Panc1 (cell line): ENCODE results near the gene RPL5. TPM values are rescaled to one million over a fixed set of nuclear protein-coding genes. Genes with fewer than 3 reads are reported as not detected.
"Not testable (repeated sequence)": the region's sequence is repeated elsewhere in the genome, so short reads cannot be mapped to it uniquely, and the experiment has no call there.

Experiments used
- ATAC-seq: fragments of 200-7000 bp; cut with Tn5 transposase; 2 replicates; pipeline ENCODE4 v1.9.1; 2020; ENCODE audit warnings: mild to moderate bottlenecking, moderate library complexity
- Bru-seq: library from RNA; stranded (reverse); fragments of 400-500 nt; gene quantifications from one replicate; lab custom pipeline; 2021; lab: Mats Ljungman, UMichigan
- BruChase-seq, 2 experiments: library from RNA; stranded (reverse); fragments of 400-500 nt; gene quantifications; one replicate each; lab custom pipeline; 2021; lab: Mats Ljungman, UMichigan
- BruUV-seq: library from RNA; stranded (reverse); fragments of 400-500 nt; replicated peaks from 2 replicates; lab custom pipeline; 2021; lab: Mats Ljungman, UMichigan
- CTCF ChIA-PET: fragments of 300-600 bp; sonication (Branson Sonifier 250); formaldehyde crosslinking; loops from one replicate; lab custom pipeline; 2022; ENCODE audit warnings: antibody characterized with exemption; lab: Charles Lee
- POLR2A ChIA-PET: fragments of 300-600 bp; sonication (Branson Sonifier 250); formaldehyde crosslinking; loops from one replicate; lab custom pipeline; 2022; ENCODE audit warnings: antibody characterized with exemption; lab: Charles Lee
- DNase-seq: peaks from one replicate; pipeline ENCODE4 v3.0.0-alpha.2; 2010; ENCODE audit warnings: low read depth, low spot score
- H3K27ac ChIP-seq: 2 replicates; pipeline ENCODE4 v1.5.1; 2011; ENCODE audit warnings: mild to moderate bottlenecking, low read length, inconsistent platforms
- H3K27me3 ChIP-seq: fragments of 200-500 bp; sonication (Bioruptor generic); 2 replicates; pipeline ENCODE4 v1.6.0; 2014; ENCODE audit warnings: low read length, inconsistent platforms; ENCODE audit not compliant: control insufficient read depth, insufficient read depth
- H3K36me3 ChIP-seq: fragments of 200-500 bp; sonication (Bioruptor generic); 2 replicates; pipeline ENCODE4 v1.5.1; 2014; ENCODE audit warnings: inconsistent platforms, mild to moderate bottlenecking, low read length, moderate library complexity; ENCODE audit not compliant: control insufficient read depth, insufficient read depth
- H3K4me1 ChIP-seq: 2 replicates; pipeline ENCODE4 v1.5.1; 2011; ENCODE audit warnings: inconsistent platforms, mild to moderate bottlenecking, low read length, moderate library complexity; ENCODE audit not compliant: control insufficient read depth, insufficient read depth
- H3K4me3 ChIP-seq, 2 experiments: 2 replicates each; pipeline ENCODE4 v1.5.1; 2011 to 2012; ENCODE audit warnings: low read depth in 2 of 2, low read length in 2 of 2, mild to moderate bottlenecking in 2 of 2, inconsistent platforms in 1 of 2, moderate library complexity in 1 of 2
- H3K9me3 ChIP-seq: fragments of 200-500 bp; sonication (Bioruptor generic); 2 replicates; pipeline ENCODE4 v1.5.1; 2014; ENCODE audit warnings: low read depth, mild to moderate bottlenecking, inconsistent platforms, low read length, moderate library complexity; ENCODE audit not compliant: control insufficient read depth, insufficient read depth
- POLR2AphosphoS5 ChIP-seq: IDR thresholded peaks from 2 replicates; pipeline ENCODE4 v1.6.1; 2012; ENCODE audit warnings: mild to moderate bottlenecking, low read depth, low read length, moderate library complexity
- SIN3A ChIP-seq: IDR thresholded peaks from 2 replicates; pipeline ENCODE4 v1.6.1; 2012; ENCODE audit warnings: low read depth, mild to moderate bottlenecking, low read length, moderate library complexity, borderline replicate concordance; ENCODE audit not compliant: insufficient read depth
- TCF7L2 ChIP-seq: IDR thresholded peaks from 2 replicates; pipeline ENCODE4 v1.6.1; 2011; ENCODE audit warnings: mild to moderate bottlenecking, low read depth, low read length, inconsistent platforms
- in situ Hi-C: cut with HindIII; loops from 2 replicates; pipeline ENCODE4 v1.10.0; 2016; ENCODE audit warnings: low sequenced_read_pairs, low pct_unique_long_range_greater_than_20kb
- intact Hi-C: fragments of 100-400 bp; cut with micrococcal nuclease; formaldehyde crosslinking; loops from one replicate; pipeline ENCODE4 v1.10.0; 2022; ENCODE audit not compliant: unreplicated experiment
- long read RNA-seq: library from polyadenylated mRNA; unstranded; transcript quantifications from one replicate; pipeline ENCODE4 v2.0.0, GENCODE V29; 2021; ENCODE audit not compliant: unreplicated experiment
- polyA plus RNA-seq: library from polyadenylated mRNA; unstranded; fragments of >200 nt; gene quantifications from one replicate; pipeline ENCODE4 v1.2.1, GENCODE V29; 2012; ENCODE audit warnings: missing spikeins; ENCODE audit not compliant: insufficient read length
- total RNA-seq: library from RNA; stranded (reverse); gene quantifications from one replicate; pipeline ENCODE4 v1.2.1, GENCODE V29; 2021; ENCODE audit not compliant: unreplicated experiment
- TF ChIP-seq, protein P1 (sequence below), 2 experiments: IDR thresholded peaks; 2 replicates each; pipeline ENCODE4 v1.6.1; 2011 to 2012; ENCODE audit warnings: low read depth in 2 of 2, control low read depth in 1 of 2, low read length in 1 of 2, mild to moderate bottlenecking in 1 of 2, moderate library complexity in 1 of 2; ENCODE audit not compliant: insufficient read depth in 1 of 2
- TF ChIP-seq, protein P2 (sequence below): fragments of 450-650 bp; IDR thresholded peaks from 2 replicates; pipeline ENCODE4 v1.5.1; 2017; ENCODE audit warnings: mild to moderate bottlenecking

RPL5 gene
- total RNA-seq: 446 TPM
- 459 TPM for polyA plus RNA-seq
- Bru-seq, nascent RNA: percentile 99 among the genes with signal in this experiment
- percentile 96 among the genes with signal in this experiment for BruChase-seq, experiment 1, labeled RNA remaining after a 2-hour chase
- BruChase-seq, experiment 2, labeled RNA remaining after a 6-hour chase: percentile 98 among the genes with signal in this experiment
- long read RNA-seq, transcript RPL5-207 (2 exons, 271 nt): minor isoform, 12 of 431 reads
- long read RNA-seq, transcript RPL5-205 (3 exons, 1,210 nt): major isoform, 218 of 431 reads
- long read RNA-seq, transcript RPL5-208 (8 exons, 1,085 nt): minor isoform, 165 of 431 reads
- long read RNA-seq, partial matches to known transcripts: 30 of 431 reads
- long read RNA-seq, other reads (novel, unspliced or antisense): 6 of 431 reads

GRCh38 chr1:92831762-92832536 lies at the start of gene RPL5:
RPL5 (plus strand) TSS chr1:92832040; CDS start chr1:92832115, 75 bp downstream.
- ChIA-PET CTCF (interaction anchor here (0.6 kb wide), 2 partner anchors 92 to 530 kb away, joined by 3 to 5 read pairs; no protein-coding TSS in a partner anchor), POLR2A (no interaction called here)
- peak within 1 kb of the TSS; percentile 99 for H3K4me3 ChIP-seq
- peak; percentile 93 for ATAC-seq
- intact Hi-C loops: no loop called here
- in situ Hi-C loops: no loop called here
- TF ChIP-seq TCF7L2: peak; percentile 43; the same call in 1 of the 2 replicates
- TF ChIP-seq POLR2AphosphoS5: peak; percentile 99
- TF ChIP-seq, protein P1, sequence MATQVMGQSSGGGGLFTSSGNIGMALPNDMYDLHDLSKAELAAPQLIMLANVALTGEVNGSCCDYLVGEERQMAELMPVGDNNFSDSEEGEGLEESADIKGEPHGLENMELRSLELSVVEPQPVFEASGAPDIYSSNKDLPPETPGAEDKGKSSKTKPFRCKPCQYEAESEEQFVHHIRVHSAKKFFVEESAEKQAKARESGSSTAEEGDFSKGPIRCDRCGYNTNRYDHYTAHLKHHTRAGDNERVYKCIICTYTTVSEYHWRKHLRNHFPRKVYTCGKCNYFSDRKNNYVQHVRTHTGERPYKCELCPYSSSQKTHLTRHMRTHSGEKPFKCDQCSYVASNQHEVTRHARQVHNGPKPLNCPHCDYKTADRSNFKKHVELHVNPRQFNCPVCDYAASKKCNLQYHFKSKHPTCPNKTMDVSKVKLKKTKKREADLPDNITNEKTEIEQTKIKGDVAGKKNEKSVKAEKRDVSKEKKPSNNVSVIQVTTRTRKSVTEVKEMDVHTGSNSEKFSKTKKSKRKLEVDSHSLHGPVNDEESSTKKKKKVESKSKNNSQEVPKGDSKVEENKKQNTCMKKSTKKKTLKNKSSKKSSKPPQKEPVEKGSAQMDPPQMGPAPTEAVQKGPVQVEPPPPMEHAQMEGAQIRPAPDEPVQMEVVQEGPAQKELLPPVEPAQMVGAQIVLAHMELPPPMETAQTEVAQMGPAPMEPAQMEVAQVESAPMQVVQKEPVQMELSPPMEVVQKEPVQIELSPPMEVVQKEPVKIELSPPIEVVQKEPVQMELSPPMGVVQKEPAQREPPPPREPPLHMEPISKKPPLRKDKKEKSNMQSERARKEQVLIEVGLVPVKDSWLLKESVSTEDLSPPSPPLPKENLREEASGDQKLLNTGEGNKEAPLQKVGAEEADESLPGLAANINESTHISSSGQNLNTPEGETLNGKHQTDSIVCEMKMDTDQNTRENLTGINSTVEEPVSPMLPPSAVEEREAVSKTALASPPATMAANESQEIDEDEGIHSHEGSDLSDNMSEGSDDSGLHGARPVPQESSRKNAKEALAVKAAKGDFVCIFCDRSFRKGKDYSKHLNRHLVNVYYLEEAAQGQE (IDR thresholded peaks at IDR 0.05; ENCODE audit: insufficient read depth in 1 of 2, low read depth in 2 of 2, low read length in 1 of 2): no peak
- TF ChIP-seq, protein P2, sequence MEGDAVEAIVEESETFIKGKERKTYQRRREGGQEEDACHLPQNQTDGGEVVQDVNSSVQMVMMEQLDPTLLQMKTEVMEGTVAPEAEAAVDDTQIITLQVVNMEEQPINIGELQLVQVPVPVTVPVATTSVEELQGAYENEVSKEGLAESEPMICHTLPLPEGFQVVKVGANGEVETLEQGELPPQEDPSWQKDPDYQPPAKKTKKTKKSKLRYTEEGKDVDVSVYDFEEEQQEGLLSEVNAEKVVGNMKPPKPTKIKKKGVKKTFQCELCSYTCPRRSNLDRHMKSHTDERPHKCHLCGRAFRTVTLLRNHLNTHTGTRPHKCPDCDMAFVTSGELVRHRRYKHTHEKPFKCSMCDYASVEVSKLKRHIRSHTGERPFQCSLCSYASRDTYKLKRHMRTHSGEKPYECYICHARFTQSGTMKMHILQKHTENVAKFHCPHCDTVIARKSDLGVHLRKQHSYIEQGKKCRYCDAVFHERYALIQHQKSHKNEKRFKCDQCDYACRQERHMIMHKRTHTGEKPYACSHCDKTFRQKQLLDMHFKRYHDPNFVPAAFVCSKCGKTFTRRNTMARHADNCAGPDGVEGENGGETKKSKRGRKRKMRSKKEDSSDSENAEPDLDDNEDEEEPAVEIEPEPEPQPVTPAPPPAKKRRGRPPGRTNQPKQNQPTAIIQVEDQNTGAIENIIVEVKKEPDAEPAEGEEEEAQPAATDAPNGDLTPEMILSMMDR: peak; percentile 89
- TF ChIP-seq SIN3A: 0 out of 2 replicates have a peak, but pooled peaks have one; percentile 26
- peaks cover 20% of the 10 kb centered on the region for H3K4me1 ChIP-seq
- peak; percentile 91 for DNase-seq
- no peaks in the 10 kb centered on the region for H3K9me3 ChIP-seq
- no TSS peak for BruUV-seq
- H3K36me3 ChIP-seq: peaks cover 33% of the 10 kb centered on the region
- H3K27ac ChIP-seq: peak within 1 kb of the TSS; percentile 94
- no peaks in the 10 kb centered on the region for H3K27me3 ChIP-seq

GRCh38 chr1:92783550-92783949 lies 48.3 kb upstream of the RPL5 start:
- DNase-seq, intact Hi-C loops: not testable (repeated sequence)
- peak overlapping the region; percentile 75 for H3K27ac ChIP-seq

More at GRCh38 chr1:92783550-92783949, 48.3 kb upstream of the RPL5 start:
- BruUV-seq, H3K9me3 ChIP-seq, H3K36me3 ChIP-seq, H3K4me1 ChIP-seq, ATAC-seq, in situ Hi-C loops, H3K27me3 ChIP-seq: not testable (repeated sequence)
- H3K4me3 ChIP-seq: peak overlapping the region; percentile 60 to 71
- POLR2A ChIA-PET: interaction anchor here (0.7 kb wide), 1 partner anchor 33 kb away, joined by 7 read pairs; no protein-coding TSS in a partner anchor
- CTCF ChIA-PET: interaction anchor here (0.6 to 0.7 kb wide), 4 partner anchors 9 to 83 kb away, joined by 3 to 6 read pairs (median 4); no protein-coding TSS in a partner anchor
